Endodermal cell (in vitro differentiated cells): ENCODE results near the gene HHAT. TPM values are rescaled to one million over a fixed set of nuclear protein-coding genes. Genes with fewer than 3 reads are reported as not detected.

Experiments
- DNase-seq: peaks from one replicate; pipeline ENCODE4 v3.0.0-alpha.2; 2017
- H3K27ac ChIP-seq: 2 replicates; pipeline ENCODE4 v1.5.1; 2013; ENCODE audit warnings: mild to moderate bottlenecking, low read depth, low read length, moderate library complexity
- H3K27me3 ChIP-seq: 2 replicates; pipeline ENCODE4 v1.6.1; 2013; ENCODE audit warnings: mild to moderate bottlenecking, low read length, moderate library complexity; ENCODE audit not compliant: insufficient read depth, control insufficient read depth, poor library complexity, severe bottlenecking
- H3K36me3 ChIP-seq: 2 replicates; pipeline ENCODE4 v1.7.0; 2013; ENCODE audit warnings: mild to moderate bottlenecking, low read length, moderate library complexity; ENCODE audit not compliant: control insufficient read depth, insufficient read depth
- H3K4me1 ChIP-seq: one replicate; pipeline ENCODE4 v1.7.0; 2013; ENCODE audit warnings: low read length; ENCODE audit not compliant: control insufficient read depth, insufficient read depth
- H3K4me3 ChIP-seq: 2 replicates; pipeline ENCODE4 v1.5.1; 2013; ENCODE audit warnings: mild to moderate bottlenecking, low read length, moderate library complexity
- H3K9ac ChIP-seq: 2 replicates; pipeline ENCODE4 v1.6.1; 2013; ENCODE audit warnings: mild to moderate bottlenecking, low read length, moderate library complexity; ENCODE audit not compliant: poor library complexity, severe bottlenecking; ENCODE audit errors: extremely low read depth
- H3K9me3 ChIP-seq: 2 replicates; pipeline ENCODE4 v1.6.1; 2013; ENCODE audit warnings: mild to moderate bottlenecking, low read length, moderate library complexity; ENCODE audit not compliant: control insufficient read depth
- H3K27ac Mint-ChIP-seq: 2 replicates; pipeline ENCODE4 v1.8.0; 2020; ENCODE audit warnings: mixed read lengths
- H3K27me3 Mint-ChIP-seq: 2 replicates; pipeline ENCODE4 v1.8.0; 2021; ENCODE audit warnings: mild to moderate bottlenecking, mixed read lengths; ENCODE audit not compliant: insufficient read depth
- H3K36me3 Mint-ChIP-seq: 2 replicates; pipeline ENCODE4 v1.8.0; 2020; ENCODE audit warnings: low read depth, mixed read lengths
- H3K4me1 Mint-ChIP-seq: 2 replicates; pipeline ENCODE4 v1.8.0; 2020; ENCODE audit warnings: mixed read lengths
- H3K4me3 Mint-ChIP-seq: 2 replicates; pipeline ENCODE4 v1.8.0; 2020; ENCODE audit warnings: mild to moderate bottlenecking, moderate library complexity, mixed read lengths
- H3K9me3 Mint-ChIP-seq: 2 replicates; pipeline ENCODE4 v1.8.0; 2020; ENCODE audit warnings: mild to moderate bottlenecking, mixed read lengths
- WGBS, 2 experiments: methylation state at CpG; one replicate each; pipeline versions ENCODE4 v1.1.5 to v1.1.7; 2013; ENCODE audit warnings: missing lambda C conversion rate in 2 of 2, mixed read lengths in 1 of 2; ENCODE audit not compliant: insufficient coverage in 1 of 2, insufficient read length in 1 of 2; 5-methylcytosine and 5-hydroxymethylcytosine counted together
- total RNA-seq, 2 donors: library from RNA; stranded (reverse); fragmentation: NEBNext Ultra II Directional in 1 of 2; extraction: Animal tissue kit (Norgen Biotek cat#: 25700) in 1 of 2; gene quantifications; 2 replicates in 1 of 2; 3 replicates in 1 of 2; pipeline ENCODE4 v1.2.1, GENCODE V29; 2021
- TF ChIP-seq, protein P1 (sequence below): fragments of 200-600 bp; sonication (generic); conservative IDR thresholded peaks from 2 replicates; pipeline ENCODE4 v1.5.0; 2021; ENCODE audit warnings: antibody characterized with exemption, mild to moderate bottlenecking

Gene HHAT
- total RNA-seq, 2 donors from 2014 or later, result 6.9 to 9.8 TPM

DNA sequence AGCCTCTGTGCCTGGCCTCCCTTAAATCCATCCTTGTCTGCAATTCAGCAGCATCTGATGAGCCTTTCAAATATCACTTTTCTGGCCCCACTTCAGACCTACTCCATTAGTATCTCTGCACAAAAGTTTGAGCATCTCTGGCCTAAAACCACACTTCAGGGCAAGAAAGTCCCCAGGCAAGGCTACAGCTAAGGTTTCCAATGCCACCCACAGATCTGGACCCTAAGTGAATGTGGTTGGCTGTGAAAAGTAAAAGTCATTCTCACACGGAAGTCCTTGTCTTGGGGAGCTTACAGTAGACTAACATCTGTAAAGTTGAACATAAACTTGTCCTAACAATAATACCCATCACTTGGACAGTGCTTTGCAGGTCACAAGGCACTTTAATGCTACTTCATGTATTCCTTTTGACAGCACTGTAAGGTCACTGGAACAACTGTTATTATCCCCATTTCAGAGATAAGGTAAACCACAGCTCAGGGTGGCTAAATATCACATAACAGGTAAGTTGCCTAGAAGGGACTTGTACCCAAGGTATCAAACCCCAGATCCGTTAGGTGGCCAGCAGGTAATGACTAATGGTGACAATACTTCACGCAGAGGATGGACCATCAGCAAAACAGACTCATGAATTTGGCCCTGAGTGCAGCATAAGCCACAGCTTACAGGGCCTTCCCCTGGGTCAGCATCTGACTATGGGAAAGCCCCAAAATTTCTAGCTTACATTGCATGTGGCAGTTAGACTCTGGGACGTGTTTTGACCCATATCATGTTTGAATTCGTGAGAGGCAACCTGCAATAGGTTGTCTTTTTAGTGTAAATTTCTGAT lies 356.0 kb downstream of the HHAT start:
- Histone ChIP-seq H3K4me3 (no peak overlapping the region), H3K9me3 (no peaks in the 10 kb centered on the region), H3K27me3 (no peaks in the 10 kb centered on the region), H3K9ac (no peak overlapping the region), H3K36me3 (no peaks in the 10 kb centered on the region), H3K4me1 (no peaks in the 10 kb centered on the region), H3K27ac (no peak overlapping the region)
- Mint-ChIP-seq H3K36me3 (no peaks in the 10 kb centered on the region), H3K4me1 (no peaks in the 10 kb centered on the region), H3K27me3 (peaks cover 2% of the 10 kb centered on the region), H3K27ac (no peak overlapping the region), H3K4me3 (no peak overlapping the region), H3K9me3 (no peaks in the 10 kb centered on the region)
- WGBS, 2 experiments, result 68 to 71% methylated on average over 5 of the region's 5 CpGs
- TF ChIP-seq, protein P1, sequence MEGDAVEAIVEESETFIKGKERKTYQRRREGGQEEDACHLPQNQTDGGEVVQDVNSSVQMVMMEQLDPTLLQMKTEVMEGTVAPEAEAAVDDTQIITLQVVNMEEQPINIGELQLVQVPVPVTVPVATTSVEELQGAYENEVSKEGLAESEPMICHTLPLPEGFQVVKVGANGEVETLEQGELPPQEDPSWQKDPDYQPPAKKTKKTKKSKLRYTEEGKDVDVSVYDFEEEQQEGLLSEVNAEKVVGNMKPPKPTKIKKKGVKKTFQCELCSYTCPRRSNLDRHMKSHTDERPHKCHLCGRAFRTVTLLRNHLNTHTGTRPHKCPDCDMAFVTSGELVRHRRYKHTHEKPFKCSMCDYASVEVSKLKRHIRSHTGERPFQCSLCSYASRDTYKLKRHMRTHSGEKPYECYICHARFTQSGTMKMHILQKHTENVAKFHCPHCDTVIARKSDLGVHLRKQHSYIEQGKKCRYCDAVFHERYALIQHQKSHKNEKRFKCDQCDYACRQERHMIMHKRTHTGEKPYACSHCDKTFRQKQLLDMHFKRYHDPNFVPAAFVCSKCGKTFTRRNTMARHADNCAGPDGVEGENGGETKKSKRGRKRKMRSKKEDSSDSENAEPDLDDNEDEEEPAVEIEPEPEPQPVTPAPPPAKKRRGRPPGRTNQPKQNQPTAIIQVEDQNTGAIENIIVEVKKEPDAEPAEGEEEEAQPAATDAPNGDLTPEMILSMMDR, result no peak
- DNase-seq, result no peak

DNA sequence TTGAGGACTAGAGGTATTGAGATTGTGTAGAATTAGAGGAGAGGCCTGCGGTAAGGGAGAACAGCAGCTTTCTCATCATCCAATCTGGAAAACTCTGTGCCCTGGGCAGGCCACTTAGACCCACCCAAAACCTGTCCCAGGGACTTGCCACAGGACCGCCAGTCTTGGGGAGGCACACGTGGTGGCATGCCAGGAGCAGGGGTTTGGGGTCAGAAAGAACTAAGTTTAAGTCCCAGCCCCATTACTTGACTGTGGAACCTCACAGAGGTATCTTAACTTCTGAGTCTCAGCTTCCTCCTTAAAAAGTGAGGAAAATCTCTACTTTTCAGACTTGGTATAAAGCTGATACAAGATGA lies 356.6 kb downstream of the HHAT start:
- no peak overlapping the region for H3K4me3 ChIP-seq
- WGBS, 2 experiments, result 92 to 94% methylated on average over 2 to 3 of the region's 3 CpGs
- TF ChIP-seq, protein P1, result no peak
- no peaks in the 10 kb centered on the region for H3K9me3 ChIP-seq
- peak; percentile 12 for DNase-seq
- H3K27me3 ChIP-seq, result no peaks in the 10 kb centered on the region
- Mint-ChIP-seq H3K4me1 (no peaks in the 10 kb centered on the region), H3K9me3 (no peaks in the 10 kb centered on the region), H3K27ac (no peak overlapping the region), H3K4me3 (no peak overlapping the region), H3K27me3 (peaks cover 2% of the 10 kb centered on the region), H3K36me3 (no peaks in the 10 kb centered on the region)
- H3K27ac ChIP-seq, result no peak overlapping the region
- no peak overlapping the region for H3K9ac ChIP-seq
- no peaks in the 10 kb centered on the region for H3K36me3 ChIP-seq
- H3K4me1 ChIP-seq, result no peaks in the 10 kb centered on the region

DNA sequence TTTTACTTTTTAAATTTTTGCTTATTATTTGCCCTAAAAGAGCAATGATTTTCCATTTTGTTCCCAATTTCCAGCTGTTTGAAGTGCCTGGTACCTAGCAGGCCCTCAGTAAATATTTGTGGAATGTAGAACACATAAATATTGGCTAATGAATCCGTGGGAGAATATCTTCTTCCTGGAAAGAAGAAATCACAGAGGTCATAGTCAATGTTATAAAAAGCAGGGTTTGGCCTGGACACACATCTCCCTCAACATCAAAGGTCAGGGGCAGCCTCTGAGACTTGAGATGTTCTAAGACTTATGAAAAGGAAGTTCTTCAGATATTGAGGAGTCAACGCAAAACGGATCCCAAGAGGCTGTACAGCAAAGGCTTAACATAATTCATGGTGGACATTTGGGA lies 358.1 kb downstream of the HHAT start:
- H3K9me3 Mint-ChIP-seq, result no peaks in the 10 kb centered on the region
- Histone ChIP-seq H3K27me3 (no peaks in the 10 kb centered on the region), H3K4me3 (no peak overlapping the region), H3K36me3 (no peaks in the 10 kb centered on the region), H3K9me3 (no peaks in the 10 kb centered on the region), H3K27ac (no peak overlapping the region), H3K4me1 (no peaks in the 10 kb centered on the region), H3K9ac (no peak overlapping the region)
- H3K27ac Mint-ChIP-seq, result no peak overlapping the region
- TF ChIP-seq, protein P1, result no peak
- DNase-seq, result no peak
- H3K27me3 Mint-ChIP-seq, result peaks cover 5% of the 10 kb centered on the region
- H3K4me1 Mint-ChIP-seq, result no peaks in the 10 kb centered on the region
- H3K4me3 Mint-ChIP-seq, result no peak overlapping the region
- no peaks in the 10 kb centered on the region for H3K36me3 Mint-ChIP-seq
- 85% methylated on average over 3 of the region's 3 CpGs; no CpG with 5 or more reads in 1 of the 2 experiments for WGBS, 2 experiments
